Measurements from ENCODE around the gene ATP2A3.

DNA sequence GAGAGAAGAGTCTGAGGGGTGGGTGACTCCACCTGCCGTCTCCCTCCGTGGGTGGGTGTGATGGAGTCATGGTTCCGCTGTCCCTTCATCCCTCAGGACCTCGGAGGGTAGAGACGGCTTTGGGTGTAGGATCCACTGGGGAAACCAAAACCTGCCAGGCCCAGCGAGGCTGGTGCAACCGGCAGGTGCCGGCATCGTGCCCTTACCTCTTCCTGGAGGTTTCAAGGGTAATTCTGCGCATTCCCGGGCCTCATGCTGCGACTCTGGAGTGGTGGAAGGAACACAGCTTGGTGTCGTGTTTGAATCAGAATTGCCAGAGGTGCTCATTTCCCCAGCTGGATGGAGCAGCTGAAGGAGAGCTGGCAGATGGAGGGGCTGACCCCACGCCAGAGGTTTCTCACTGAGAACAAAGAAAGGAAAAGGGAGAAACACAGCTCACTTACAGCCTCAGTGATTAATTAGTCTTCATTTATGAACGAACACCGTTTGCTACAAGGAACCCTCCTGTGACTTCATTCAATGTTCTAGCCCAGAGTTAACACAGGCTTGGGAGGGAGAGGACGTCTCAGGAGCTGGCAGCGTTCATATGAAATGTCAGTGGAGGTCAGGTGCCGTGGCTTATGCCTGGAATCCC is 16.3 kb upstream of the ATP2A3 start:
- TF ChIP-seq, protein P1, sequence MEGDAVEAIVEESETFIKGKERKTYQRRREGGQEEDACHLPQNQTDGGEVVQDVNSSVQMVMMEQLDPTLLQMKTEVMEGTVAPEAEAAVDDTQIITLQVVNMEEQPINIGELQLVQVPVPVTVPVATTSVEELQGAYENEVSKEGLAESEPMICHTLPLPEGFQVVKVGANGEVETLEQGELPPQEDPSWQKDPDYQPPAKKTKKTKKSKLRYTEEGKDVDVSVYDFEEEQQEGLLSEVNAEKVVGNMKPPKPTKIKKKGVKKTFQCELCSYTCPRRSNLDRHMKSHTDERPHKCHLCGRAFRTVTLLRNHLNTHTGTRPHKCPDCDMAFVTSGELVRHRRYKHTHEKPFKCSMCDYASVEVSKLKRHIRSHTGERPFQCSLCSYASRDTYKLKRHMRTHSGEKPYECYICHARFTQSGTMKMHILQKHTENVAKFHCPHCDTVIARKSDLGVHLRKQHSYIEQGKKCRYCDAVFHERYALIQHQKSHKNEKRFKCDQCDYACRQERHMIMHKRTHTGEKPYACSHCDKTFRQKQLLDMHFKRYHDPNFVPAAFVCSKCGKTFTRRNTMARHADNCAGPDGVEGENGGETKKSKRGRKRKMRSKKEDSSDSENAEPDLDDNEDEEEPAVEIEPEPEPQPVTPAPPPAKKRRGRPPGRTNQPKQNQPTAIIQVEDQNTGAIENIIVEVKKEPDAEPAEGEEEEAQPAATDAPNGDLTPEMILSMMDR (IDR thresholded peaks at IDR 0.05) = no peak
- no peak for TF ChIP-seq POLR2A (IDR thresholded peaks at IDR 0.05)

Data from heart left ventricle (tissue), 13 donors.